ENCODE data around the gene TK1. TPM values are rescaled to one million over a fixed set of nuclear protein-coding genes. Genes with fewer than 3 reads are reported as not detected.

TK1 gene
- total RNA-seq, 8 experiments from 2014 or later, result 0.50 to 59.5 (median 1.9) TPM

GRCh38 chr17:78148286-78149016, 38.4 kb downstream of the TK1 start:
- WGBS, 10 experiments, result 35 to 100% (median 83%) methylated on average over 1 to 8 of the region's 14 CpGs; no CpG with 5 or more reads in 1 of the 10 experiments
- Histone ChIP-seq H3K4me1 (replicated peaks in 1 of 2) (peaks cover 17 to 33% of the 10 kb centered on the region in 2 donors), H3K4me3 (no peak overlapping the region), H3K27ac (no peak overlapping the region)
- no peak for ATAC-seq (replicated peaks in 6 of 8)
- in situ Hi-C loops (cut with MboI; ENCODE audit: low pct_unique_long_range_greater_than_20kb in 2 of 9, low sequenced_read_pairs in 9 of 9, unreplicated experiment in 9 of 9), result no loop called here

- Histone ChIP-seq H3K4me3 (no peak overlapping the region), H3K27ac (no peak overlapping the region), H3K4me1 (replicated peaks in 1 of 2) (peaks cover 17 to 33% of the 10 kb centered on the region in 2 donors)
- ATAC-seq (replicated peaks in 6 of 8), result no peak
- 40 to 86% (median 60%) methylated on average over 1 to 6 of the region's 8 CpGs; no CpG with 5 or more reads in 1 of the 10 experiments for WGBS, 10 experiments
- in situ Hi-C loops (cut with MboI; ENCODE audit: low pct_unique_long_range_greater_than_20kb in 2 of 9, low sequenced_read_pairs in 9 of 9, unreplicated experiment in 9 of 9), result no loop called here
Observed at GRCh38 chr17:78147315-78147998, 39.4 kb downstream of the TK1 start.

DNA sequence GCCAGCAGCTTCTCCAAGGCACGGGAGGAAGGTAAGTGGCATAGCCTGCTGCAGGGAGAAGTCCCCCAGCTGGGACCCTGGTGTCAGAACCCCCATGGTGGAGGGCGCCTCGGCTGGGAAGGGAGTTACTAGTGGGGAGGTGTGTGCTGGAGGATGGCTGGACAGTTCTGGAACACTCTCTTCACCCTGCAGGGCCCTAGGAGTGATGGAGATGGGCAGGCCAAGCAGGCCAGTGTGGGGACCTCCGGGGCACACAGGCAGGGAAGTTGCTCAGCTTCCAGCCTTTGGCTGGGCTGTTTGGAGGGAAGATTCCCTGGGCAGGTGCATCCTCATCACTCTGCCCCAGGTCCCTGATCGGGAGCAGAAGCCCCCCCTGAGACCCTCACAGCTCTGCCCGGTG, 40.0 kb downstream of the TK1 start:
- Histone ChIP-seq H3K27ac (no peak overlapping the region), H3K4me3 (no peak overlapping the region), H3K4me1 (replicated peaks in 1 of 2) (peaks cover 17 to 32% of the 10 kb centered on the region in 2 donors)
- WGBS, 10 experiments, result 100% methylated on average over 1 of the region's 6 CpGs; no CpG with 5 or more reads in 9 of the 10 experiments
- ATAC-seq (replicated peaks in 6 of 8), result no peak
- in situ Hi-C loops (cut with MboI; ENCODE audit: low pct_unique_long_range_greater_than_20kb in 2 of 9, low sequenced_read_pairs in 9 of 9, unreplicated experiment in 9 of 9), result no loop called here

GRCh38 chr17:78146471-78146869, 40.4 kb downstream of the TK1 start:
- H3K27ac ChIP-seq, result no peak overlapping the region
- ATAC-seq (replicated peaks in 6 of 8), result no peak
- 100% methylated on average over 2 to 3 of the region's 7 CpGs; no CpG with 5 or more reads in 8 of the 10 experiments for WGBS, 10 experiments
- H3K4me3 ChIP-seq, result no peak overlapping the region
- H3K4me1 ChIP-seq (replicated peaks in 1 of 2), result peaks cover 17 to 28% of the 10 kb centered on the region in 2 donors
- in situ Hi-C loops (cut with MboI; ENCODE audit: low pct_unique_long_range_greater_than_20kb in 2 of 9, low sequenced_read_pairs in 9 of 9, unreplicated experiment in 9 of 9), result no loop called here

GRCh38 chr17:78144736-78145641, 41.9 kb downstream of the TK1 start:
- Histone ChIP-seq H3K27ac (peak overlapping the region in 1 of 2 donors; percentile 57), H3K4me1 (replicated peaks in 1 of 2) (peaks cover 17 to 29% of the 10 kb centered on the region in 2 donors), H3K4me3 (no peak overlapping the region)
- 0 to 100% (median 63%) methylated on average over 1 to 4 of the region's 18 CpGs; no CpG with 5 or more reads in 4 of the 10 experiments for WGBS, 10 experiments
- in situ Hi-C loops (cut with MboI; ENCODE audit: low pct_unique_long_range_greater_than_20kb in 2 of 9, low sequenced_read_pairs in 9 of 9, unreplicated experiment in 9 of 9), result no loop called here
- ATAC-seq (replicated peaks in 6 of 8), result peak; percentile 49 to 84 (median 66)

DNA sequence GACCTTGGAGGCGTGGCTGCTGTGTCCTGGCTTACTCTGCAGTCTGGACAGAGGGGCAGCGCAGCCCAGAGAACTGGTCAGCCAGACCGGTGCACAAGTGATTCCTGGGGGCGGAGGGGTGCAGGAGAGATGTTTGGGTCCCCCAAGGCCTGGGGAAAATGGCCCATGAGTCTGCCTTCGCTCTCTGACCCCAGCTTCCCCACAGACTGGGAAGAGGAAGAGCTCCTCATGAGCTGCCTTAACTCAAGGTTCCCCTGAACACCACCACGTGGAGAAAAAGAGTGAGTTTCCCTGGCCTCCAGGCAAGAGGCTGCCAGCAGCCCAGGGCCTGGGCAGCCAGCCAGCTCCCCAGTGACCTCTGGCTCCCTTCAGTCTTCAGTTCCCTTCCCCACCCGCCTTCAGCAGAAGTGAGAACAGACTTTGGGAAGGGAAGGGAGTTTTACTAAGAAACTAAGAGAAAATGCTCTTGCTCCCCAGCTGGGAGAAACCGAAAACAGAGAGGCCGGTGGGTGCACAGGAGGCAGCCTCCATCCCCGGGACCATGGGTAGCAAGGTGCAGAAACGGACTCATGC, 42.6 kb downstream of the TK1 start:
- Histone ChIP-seq H3K27ac (no peak overlapping the region), H3K4me3 (no peak overlapping the region), H3K4me1 (replicated peaks in 1 of 2) (peaks cover 17 to 29% of the 10 kb centered on the region in 2 donors)
- WGBS, 10 experiments, result 6 to 87% (median 62%) methylated on average over 2 to 5 of the region's 11 CpGs; no CpG with 5 or more reads in 3 of the 10 experiments
- peak in 4 of 8 experiments; percentile 5 to 39 (median 18) for ATAC-seq (replicated peaks in 6 of 8)
- in situ Hi-C loops (cut with MboI; ENCODE audit: low pct_unique_long_range_greater_than_20kb in 2 of 9, low sequenced_read_pairs in 9 of 9, unreplicated experiment in 9 of 9), result no loop called here

- ATAC-seq (replicated peaks in 6 of 8), result no peak
- no peak overlapping the region for H3K27ac ChIP-seq
- 70 to 100% (median 95%) methylated on average over 2 to 8 of the region's 21 CpGs; no CpG with 5 or more reads in 4 of the 10 experiments for WGBS, 10 experiments
- H3K4me3 ChIP-seq, result no peak overlapping the region
- in situ Hi-C loops (cut with MboI; ENCODE audit: low pct_unique_long_range_greater_than_20kb in 2 of 9, low sequenced_read_pairs in 9 of 9, unreplicated experiment in 9 of 9), result no loop called here
- peaks cover 17 to 29% of the 10 kb centered on the region in 2 donors for H3K4me1 ChIP-seq (replicated peaks in 1 of 2)
Observed at GRCh38 chr17:78143214-78144146, 43.4 kb downstream of the TK1 start.

GRCh38 chr17:78142119-78142861, 44.6 kb downstream of the TK1 start:
- H3K4me3 ChIP-seq, result no peak overlapping the region
- 60 to 91% (median 78%) methylated on average over 1 to 6 of the region's 16 CpGs; no CpG with 5 or more reads in 3 of the 10 experiments for WGBS, 10 experiments
- in situ Hi-C loops (cut with MboI; ENCODE audit: low pct_unique_long_range_greater_than_20kb in 2 of 9, low sequenced_read_pairs in 9 of 9, unreplicated experiment in 9 of 9), result no loop called here
- H3K4me1 ChIP-seq (replicated peaks in 1 of 2), result peaks cover 17 to 25% of the 10 kb centered on the region in 2 donors
- no peak overlapping the region for H3K27ac ChIP-seq
- ATAC-seq (replicated peaks in 6 of 8), result no peak

DNA sequence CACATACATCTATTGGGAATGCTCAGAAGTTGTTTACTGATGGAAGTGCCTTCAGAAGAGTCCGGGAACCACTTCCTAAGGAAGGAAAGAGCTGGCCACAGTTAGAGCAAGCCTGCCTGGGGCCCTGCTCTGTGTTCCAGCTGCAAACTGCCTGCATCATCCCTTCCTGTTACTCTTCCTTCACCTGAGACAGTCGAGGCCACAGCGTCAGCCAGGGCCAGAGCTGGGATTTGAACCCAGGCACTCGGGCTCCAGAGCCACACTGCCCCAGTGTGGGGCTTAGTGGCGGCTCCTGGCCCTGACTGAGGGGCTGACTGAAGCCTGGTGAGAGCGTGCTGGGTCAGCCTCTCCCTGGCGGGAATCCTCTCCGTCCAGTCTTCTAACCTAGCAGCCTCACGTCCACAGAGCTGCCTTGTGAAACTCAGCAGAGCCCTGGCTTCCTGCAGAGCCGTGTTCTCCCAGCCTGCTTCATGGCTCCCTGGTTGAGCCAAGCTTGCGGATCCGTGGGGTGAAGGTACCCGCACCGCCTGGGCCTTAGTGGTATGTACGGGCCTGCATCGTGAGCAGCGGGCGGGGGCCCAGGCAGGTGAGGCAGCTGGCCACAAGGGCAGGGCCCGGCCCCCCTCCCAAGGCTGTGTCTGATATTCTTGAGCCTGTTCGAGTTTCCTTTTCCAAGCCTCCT, 45.3 kb downstream of the TK1 start:
- ATAC-seq (replicated peaks in 6 of 8), result no peak
- 56 to 100% (median 88%) methylated on average over 1 to 14 of the region's 20 CpGs; no CpG with 5 or more reads in 4 of the 10 experiments for WGBS, 10 experiments
- in situ Hi-C loops (cut with MboI; ENCODE audit: low pct_unique_long_range_greater_than_20kb in 2 of 9, low sequenced_read_pairs in 9 of 9, unreplicated experiment in 9 of 9), result no loop called here

DNA sequence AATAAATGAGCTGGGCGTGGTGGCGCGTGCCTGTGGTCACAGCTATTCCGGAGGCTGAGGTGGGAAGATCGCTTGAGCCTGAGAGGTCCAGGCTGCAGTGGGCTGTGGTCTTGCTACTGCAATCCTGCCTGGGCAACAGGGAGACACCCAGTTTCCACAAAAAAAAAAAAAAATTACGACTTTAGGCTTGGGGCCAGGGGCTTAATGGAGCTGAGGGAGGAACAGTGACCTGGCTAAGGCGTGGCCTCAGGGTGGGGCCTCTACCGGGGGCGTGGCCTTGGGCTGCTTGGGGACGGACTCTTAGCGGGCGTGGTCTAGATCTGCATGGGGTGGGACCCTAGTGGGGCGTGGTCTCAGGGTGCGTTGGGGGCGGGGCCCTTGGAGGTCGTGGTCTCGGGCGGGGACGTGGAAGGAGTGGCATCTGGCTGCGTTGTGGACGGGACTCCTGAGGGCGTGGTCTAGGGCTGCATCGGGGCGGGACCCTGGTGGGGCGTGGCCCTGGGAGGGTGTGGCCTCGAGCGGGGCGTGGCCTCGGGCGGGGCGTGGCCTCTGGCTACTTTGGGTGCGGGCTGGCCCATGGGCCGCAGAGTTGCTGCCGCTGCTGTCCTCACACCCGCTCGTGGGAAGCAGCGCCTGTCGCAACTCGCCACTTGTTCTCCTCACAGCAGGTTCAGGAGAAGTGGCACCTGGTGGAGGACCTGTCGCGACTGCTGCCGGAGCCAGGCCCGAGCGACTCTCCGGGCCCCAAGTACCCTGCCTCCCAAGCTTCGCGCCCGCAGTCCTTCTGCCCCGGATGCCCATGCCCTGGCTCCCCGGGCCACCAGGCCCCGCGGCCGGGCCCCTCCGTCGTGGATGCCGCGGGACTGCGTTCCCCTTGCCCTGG, 46.4 kb downstream of the TK1 start:
- H3K4me3 ChIP-seq, result no peak overlapping the region
- in situ Hi-C loops (cut with MboI; ENCODE audit: low pct_unique_long_range_greater_than_20kb in 2 of 9, low sequenced_read_pairs in 9 of 9, unreplicated experiment in 9 of 9), result no loop called here
- WGBS, 10 experiments, result 0 to 71% (median 43%) methylated on average over 1 to 7 of the region's 58 CpGs; no CpG with 5 or more reads in 4 of the 10 experiments

More for the DNA sequence above, 45.3 kb downstream of the TK1 start:
- Histone ChIP-seq H3K4me3 (no peak overlapping the region), H3K27ac (no peak overlapping the region), H3K4me1 (replicated peaks in 1 of 2) (peaks cover 17 to 23% of the 10 kb centered on the region in 2 donors)

More for the DNA sequence above, 46.4 kb downstream of the TK1 start:
- ATAC-seq (replicated peaks in 6 of 8), result peak; percentile 49 to 86 (median 80)
- H3K27ac ChIP-seq, result no peak overlapping the region
- peaks cover 15 to 21% of the 10 kb centered on the region in 2 donors for H3K4me1 ChIP-seq (replicated peaks in 1 of 2)

All from motor neuron (in vitro differentiated cells).